OCI-LY7 (cell line): ENCODE results near the gene NAV2. TPM values are rescaled to one million over a fixed set of nuclear protein-coding genes. Genes with fewer than 3 reads are reported as not detected.

Experiments used
- BruUV-seq: library from RNA; stranded (reverse); fragments of 400-500 nt; replicated peaks from 2 replicates; lab custom pipeline; 2021; lab: Mats Ljungman, UMichigan
- CTCF ChIA-PET: fragments of 300-600 bp; sonication (Branson Sonifier 250); formaldehyde crosslinking; loops from one replicate; lab custom pipeline; 2022; ENCODE audit warnings: antibody characterized with exemption; ENCODE audit not compliant: unreplicated experiment; lab: Charles Lee
- POLR2A ChIA-PET: fragments of 300-600 bp; sonication (Branson Sonifier 250); formaldehyde crosslinking; loops from one replicate; lab custom pipeline; 2022; ENCODE audit warnings: antibody characterized with exemption; lab: Charles Lee
- DNase-seq: peaks from one replicate; pipeline ENCODE4 v3.0.0-alpha.2; 2015; ENCODE audit warnings: low spot score
- H2AFZ ChIP-seq: fragments of 200-600 bp; sonication (generic), shearing (Covaris generic); 2 replicates; pipeline ENCODE4 v1.6.1; 2014; ENCODE audit warnings: mild to moderate bottlenecking, antibody characterized with exemption, low read length, moderate library complexity
- H3K27ac ChIP-seq: fragments of 200-600 bp; sonication (generic); 2 replicates; pipeline ENCODE4 v1.5.1; 2014; ENCODE audit warnings: mixed run types, low read depth, mild to moderate bottlenecking, moderate library complexity, low read length, inconsistent platforms; ENCODE audit not compliant: poor library complexity, severe bottlenecking
- H3K36me3 ChIP-seq: fragments of 200-600 bp; sonication (generic); 2 replicates; pipeline ENCODE4 v1.6.1; 2014; ENCODE audit warnings: mild to moderate bottlenecking, antibody characterized with exemption, low read length, moderate library complexity, mixed read lengths; ENCODE audit not compliant: insufficient read depth
- H3K4me1 ChIP-seq: fragments of 200-600 bp; sonication (generic); 2 replicates; pipeline ENCODE4 v1.5.1; 2014; ENCODE audit warnings: mild to moderate bottlenecking, low read length; ENCODE audit not compliant: insufficient read depth, poor library complexity, severe bottlenecking
- H3K4me2 ChIP-seq: fragments of 200-600 bp; sonication (generic); 2 replicates; pipeline ENCODE4 v1.6.1; 2014; ENCODE audit warnings: mild to moderate bottlenecking, low read length
- H3K4me3 ChIP-seq: fragments of 200-600 bp; sonication (generic); 2 replicates; pipeline ENCODE4 v1.5.1; 2014; ENCODE audit warnings: mild to moderate bottlenecking, low read depth, low read length; ENCODE audit not compliant: poor library complexity, severe bottlenecking
- H3K79me2 ChIP-seq: fragments of 200-600 bp; sonication (generic); 2 replicates; pipeline ENCODE4 v1.6.1; 2016; ENCODE audit warnings: low read depth, mild to moderate bottlenecking, low read length, moderate library complexity, mixed read lengths; ENCODE audit not compliant: insufficient read depth
- H3K9me2 ChIP-seq: fragments of 200-600 bp; sonication (generic); 2 replicates; pipeline ENCODE4 v1.6.1; 2016; ENCODE audit warnings: mild to moderate bottlenecking, low read length, mixed read lengths; ENCODE audit not compliant: insufficient read depth
- H3K9me3 ChIP-seq: fragments of 200-600 bp; sonication (generic); 2 replicates; pipeline ENCODE4 v1.6.1; 2014; ENCODE audit warnings: mild to moderate bottlenecking, mixed run types, low read length, mixed read lengths
- H4K20me1 ChIP-seq: fragments of 200-600 bp; sonication (generic); 2 replicates; pipeline ENCODE4 v1.6.1; 2014; ENCODE audit warnings: mild to moderate bottlenecking, antibody characterized with exemption, low read length, moderate library complexity, mixed read lengths; ENCODE audit not compliant: insufficient read depth
- EZH2phosphoT487 ChIP-seq: fragments of 200-600 bp; sonication (generic); IDR thresholded peaks from 2 replicates; pipeline ENCODE4 v1.6.1; 2018; ENCODE audit warnings: low read depth, borderline replicate concordance, mild to moderate bottlenecking, mixed run types, antibody characterized with exemption, low read length, moderate library complexity, mixed read lengths
- intact Hi-C: fragments of 100-400 bp; cut with micrococcal nuclease; formaldehyde crosslinking; loops from one replicate; pipeline ENCODE4 v1.10.0; 2022; ENCODE audit not compliant: unreplicated experiment
- total RNA-seq, 2 experiments: library from RNA; depleted of rRNA in 1 of 2; stranded (reverse); fragments of >200 nt in 1 of 2; shearing (Covaris generic) in 1 of 2; gene quantifications; 2 replicates each; pipeline ENCODE4 v1.2.3, GENCODE V29; 2014 to 2022
- TF ChIP-seq, protein P1 (sequence below): fragments of 200-600 bp; sonication (generic); conservative IDR thresholded peaks from 2 replicates; pipeline ENCODE4 v1.5.1; 2014; ENCODE audit warnings: mild to moderate bottlenecking, antibody characterized with exemption, low read length, moderate library complexity, mixed read lengths

The NAV2 gene
- total RNA-seq, 2 experiments from 2014 or later: 0.06 to 0.68 TPM

DNA sequence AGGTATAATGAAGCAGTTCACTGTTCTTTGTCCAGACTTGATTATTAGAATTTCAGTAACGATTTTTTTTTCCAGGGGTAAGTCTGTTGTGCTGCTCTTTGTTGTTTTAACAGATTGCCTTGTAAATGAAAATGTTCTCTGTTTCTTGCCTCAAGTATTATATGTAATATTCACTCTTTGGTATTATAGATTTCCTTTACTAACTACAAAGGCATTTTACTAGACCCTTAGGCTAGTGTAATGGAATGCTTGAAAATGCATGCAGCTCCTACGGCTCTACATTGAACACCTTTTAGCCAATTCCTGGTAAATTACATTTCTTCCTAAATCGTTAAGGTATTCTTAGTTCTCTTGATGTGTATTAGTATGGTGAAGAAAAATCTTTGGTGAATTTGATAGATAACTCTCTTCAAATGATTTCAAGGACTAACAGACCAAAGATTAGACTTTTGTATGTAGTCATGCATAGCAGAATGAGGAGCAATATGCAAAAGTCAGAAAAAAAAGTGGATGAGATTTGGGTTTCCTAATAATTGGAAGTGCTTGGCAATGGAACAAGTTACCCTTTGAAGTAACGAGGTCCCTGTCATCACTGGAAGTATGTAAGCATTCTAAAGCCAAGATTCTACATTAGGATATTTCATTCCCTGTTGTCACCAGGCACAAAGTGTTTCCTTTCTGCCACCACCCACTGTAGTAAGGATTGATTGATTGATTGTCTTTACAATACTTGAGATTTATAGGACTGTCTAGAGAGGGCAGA lies 334.6 kb downstream of the NAV2 start:
- Histone ChIP-seq H4K20me1 (no peaks in the 10 kb centered on the region), H3K36me3 (no peaks in the 10 kb centered on the region), H3K27ac (no peak overlapping the region), H3K9me3 (no peaks in the 10 kb centered on the region), H2AFZ (no peak overlapping the region), H3K9me2 (no peaks in the 10 kb centered on the region), H3K4me2 (no peak overlapping the region), H3K4me3 (no peak overlapping the region), H3K79me2 (no peaks in the 10 kb centered on the region), H3K4me1 (no peaks in the 10 kb centered on the region)
- intact Hi-C loops: no loop called here
- TF ChIP-seq, protein P1, sequence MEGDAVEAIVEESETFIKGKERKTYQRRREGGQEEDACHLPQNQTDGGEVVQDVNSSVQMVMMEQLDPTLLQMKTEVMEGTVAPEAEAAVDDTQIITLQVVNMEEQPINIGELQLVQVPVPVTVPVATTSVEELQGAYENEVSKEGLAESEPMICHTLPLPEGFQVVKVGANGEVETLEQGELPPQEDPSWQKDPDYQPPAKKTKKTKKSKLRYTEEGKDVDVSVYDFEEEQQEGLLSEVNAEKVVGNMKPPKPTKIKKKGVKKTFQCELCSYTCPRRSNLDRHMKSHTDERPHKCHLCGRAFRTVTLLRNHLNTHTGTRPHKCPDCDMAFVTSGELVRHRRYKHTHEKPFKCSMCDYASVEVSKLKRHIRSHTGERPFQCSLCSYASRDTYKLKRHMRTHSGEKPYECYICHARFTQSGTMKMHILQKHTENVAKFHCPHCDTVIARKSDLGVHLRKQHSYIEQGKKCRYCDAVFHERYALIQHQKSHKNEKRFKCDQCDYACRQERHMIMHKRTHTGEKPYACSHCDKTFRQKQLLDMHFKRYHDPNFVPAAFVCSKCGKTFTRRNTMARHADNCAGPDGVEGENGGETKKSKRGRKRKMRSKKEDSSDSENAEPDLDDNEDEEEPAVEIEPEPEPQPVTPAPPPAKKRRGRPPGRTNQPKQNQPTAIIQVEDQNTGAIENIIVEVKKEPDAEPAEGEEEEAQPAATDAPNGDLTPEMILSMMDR: no peak
- no peak for TF ChIP-seq EZH2phosphoT487
- BruUV-seq: no TSS peak
- POLR2A ChIA-PET: interaction anchor here (0.6 kb wide), 1 partner anchor 19 kb away, joined by 3 read pairs; no protein-coding TSS in a partner anchor
- DNase-seq: no peak
- CTCF ChIA-PET: no interaction called here

DNA sequence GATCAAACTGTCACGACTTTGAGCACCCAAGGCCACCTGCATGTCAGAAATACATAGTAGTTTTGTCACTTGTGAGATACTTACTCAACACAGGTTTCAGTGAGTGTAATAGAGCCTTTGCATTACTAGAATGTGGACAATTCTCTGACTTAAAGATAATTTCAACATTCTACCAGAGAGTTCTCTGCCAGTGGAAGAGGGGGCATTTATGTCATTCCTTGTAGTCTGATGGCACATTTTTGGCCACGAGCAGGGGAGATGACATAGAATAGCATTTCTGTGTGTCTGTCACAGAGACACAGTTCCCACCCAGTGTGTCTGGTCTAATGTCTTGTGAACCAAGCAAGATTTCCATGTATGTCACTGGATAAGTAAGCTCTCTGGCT lies 335.1 kb downstream of the NAV2 start:
- Histone ChIP-seq H3K4me1 (no peaks in the 10 kb centered on the region), H3K4me3 (no peak overlapping the region), H4K20me1 (no peaks in the 10 kb centered on the region), H3K9me2 (no peaks in the 10 kb centered on the region), H3K79me2 (no peaks in the 10 kb centered on the region), H2AFZ (no peak overlapping the region), H3K36me3 (no peaks in the 10 kb centered on the region), H3K27ac (no peak overlapping the region), H3K4me2 (no peak overlapping the region), H3K9me3 (no peaks in the 10 kb centered on the region)
- POLR2A ChIA-PET: interaction anchor here (0.8 kb wide), 1 partner anchor 84 kb away, joined by 3 read pairs; no protein-coding TSS in a partner anchor
- CTCF ChIA-PET: no interaction called here
- intact Hi-C loops: no loop called here
- BruUV-seq: no TSS peak
- DNase-seq: no peak
- no peak for TF ChIP-seq EZH2phosphoT487
- TF ChIP-seq, protein P1: no peak

DNA sequence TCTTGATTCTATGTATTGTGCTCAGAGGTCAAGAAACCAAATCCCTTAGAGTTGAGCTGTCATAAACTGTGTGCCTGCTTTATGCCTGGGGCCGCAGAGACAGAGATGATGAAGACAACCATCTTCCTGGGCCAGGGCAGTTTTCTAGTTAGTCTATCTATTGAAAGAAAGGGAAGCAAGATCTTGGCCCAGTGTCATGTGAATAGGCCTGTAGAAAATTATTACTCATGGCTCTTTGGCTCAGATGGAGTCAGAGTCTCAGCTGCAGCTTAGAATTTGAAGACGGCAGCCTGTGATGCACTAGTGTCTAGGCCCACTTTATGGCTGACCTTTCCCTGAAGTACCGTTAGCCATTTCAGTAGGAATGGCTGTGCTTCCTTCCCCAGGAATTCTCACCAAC lies 335.6 kb downstream of the NAV2 start:
- BruUV-seq: no TSS peak
- Histone ChIP-seq H3K79me2 (no peaks in the 10 kb centered on the region), H3K4me3 (no peak overlapping the region), H3K27ac (no peak overlapping the region), H3K9me3 (no peaks in the 10 kb centered on the region), H3K4me2 (no peak overlapping the region), H4K20me1 (no peaks in the 10 kb centered on the region), H3K4me1 (no peaks in the 10 kb centered on the region), H3K36me3 (no peaks in the 10 kb centered on the region), H3K9me2 (no peaks in the 10 kb centered on the region), H2AFZ (no peak overlapping the region)
- ChIA-PET CTCF (no interaction called here), POLR2A (interaction anchor here (0.8 kb wide), 1 partner anchor 83 kb away, joined by 3 read pairs; no protein-coding TSS in a partner anchor)
- no peak for DNase-seq
- no peak for TF ChIP-seq EZH2phosphoT487
- TF ChIP-seq, protein P1: no peak
- intact Hi-C loops: no loop called here
